HCT116 (cell line): ENCODE results near the gene GBF1. TPM values are rescaled to one million over a fixed set of nuclear protein-coding genes. Genes with fewer than 3 reads are reported as not detected.
A peak's percentile ranks its signal among the peaks of the same experiment; 100 is the strongest.

ENCODE experiments used
- ATAC-seq: fragments of 200-7000 bp; cut with Tn5 transposase; 2 replicates; pipeline ENCODE4 v1.9.1; 2020; ENCODE audit warnings: mild to moderate bottlenecking, moderate library complexity
- BruUV-seq: library from RNA; stranded (reverse); fragments of 400-500 nt; replicated peaks from 2 replicates; lab custom pipeline; 2021; lab: Mats Ljungman, UMichigan
- CTCF ChIA-PET: fragments of 300-600 bp; sonication (Branson Sonifier 250); formaldehyde crosslinking; loops from one replicate; lab custom pipeline; 2021; ENCODE audit warnings: antibody characterized with exemption; lab: Charles Lee
- POLR2A ChIA-PET: fragments of 300-600, 350-600 bp; sonication (Branson Sonifier 250); formaldehyde crosslinking; loops from one replicate; lab custom pipeline; 2021; ENCODE audit warnings: antibody characterized with exemption; lab: Charles Lee
- RAD21 ChIA-PET, 2 experiments: fragments of 300-600 bp; sonication (Branson Sonifier 250); formaldehyde crosslinking; loops; one replicate each; lab custom pipeline; 2023; ENCODE audit warnings: low total read pairs in 2 of 2; ENCODE audit not compliant: uncharacterized antibody in 2 of 2, unreplicated experiment in 2 of 2, low non-redundant PET in 1 of 2; lab: Charles Lee
- DNase-seq: peaks from one replicate; pipeline ENCODE4 v3.0.0-alpha.2; 2010; ENCODE audit warnings: low read depth, low spot score
- H2AFZ ChIP-seq: fragments of 200-600 bp; shearing (Covaris generic), sonication (generic); 2 replicates; pipeline ENCODE4 v1.6.1; 2017; ENCODE audit warnings: low read depth, mixed run types, mixed read lengths, antibody characterized with exemption, low read length; ENCODE audit not compliant: poor library complexity, severe bottlenecking
- H3K27ac ChIP-seq: 2 replicates; pipeline ENCODE4 v1.5.1; 2012; ENCODE audit warnings: low read depth, low read length
- H3K27me3 ChIP-seq: fragments of 200-600 bp; sonication (generic); 2 replicates; pipeline ENCODE4 v1.6.1; 2016; ENCODE audit warnings: mixed run types, low read length, mixed read lengths; ENCODE audit not compliant: insufficient read depth
- H3K36me3 ChIP-seq, 2 experiments: fragments of 200-500 bp in 1 of 2; fragments of 200-600 bp in 1 of 2; sonication (Bioruptor generic) in 1 of 2; sonication (generic) in 1 of 2; 2 replicates each; pipeline versions ENCODE4 v1.5.1 to v1.6.1; 2014 to 2016; ENCODE audit warnings: low read length in 2 of 2, inconsistent platforms in 1 of 2, mixed read lengths in 1 of 2, mixed run types in 1 of 2; ENCODE audit not compliant: insufficient read depth in 2 of 2, control insufficient read depth in 1 of 2
- H3K4me1 ChIP-seq, 2 experiments: fragments of 200-600 bp in 1 of 2; sonication (generic) in 1 of 2; 2 replicates each; pipeline versions ENCODE4 v1.5.1 to v1.6.1; 2012 to 2017; ENCODE audit warnings: low read length in 2 of 2, inconsistent platforms in 1 of 2, mild to moderate bottlenecking in 1 of 2, mixed read lengths in 1 of 2, mixed run types in 1 of 2, moderate library complexity in 1 of 2; ENCODE audit not compliant: insufficient read depth in 2 of 2, control insufficient read depth in 1 of 2
- H3K4me2 ChIP-seq: fragments of 200-600 bp; sonication (generic); 2 replicates; pipeline ENCODE4 v1.6.1; 2017; ENCODE audit warnings: mixed run types, low read length, mixed read lengths
- H3K4me3 ChIP-seq, 2 experiments: fragments of 200-600 bp in 1 of 2; sonication (generic) in 1 of 2; replicated peaks in 1 of 2; 2 replicates each; pipeline ENCODE4 v1.5.1; 2011 to 2016; ENCODE audit warnings: low read length in 2 of 2, control low read depth in 1 of 2, low read depth in 1 of 2, mild to moderate bottlenecking in 1 of 2, mixed read lengths in 1 of 2, mixed run types in 1 of 2
- H3K79me2 ChIP-seq: fragments of 200-600 bp; sonication (generic); 2 replicates; pipeline ENCODE4 v1.6.1; 2017; ENCODE audit warnings: mild to moderate bottlenecking, mixed run types, low read length, moderate library complexity, mixed read lengths; ENCODE audit not compliant: insufficient read depth
- H3K9ac ChIP-seq: fragments of 200-600 bp; sonication (generic); 2 replicates; pipeline ENCODE4 v1.6.1; 2016; ENCODE audit warnings: low read length, mixed read lengths
- H3K9me2 ChIP-seq: fragments of 200-600 bp; sonication (generic), shearing (Covaris generic); 2 replicates; pipeline ENCODE4 v1.6.1; 2017; ENCODE audit warnings: mixed run types, mild to moderate bottlenecking, moderate library complexity; ENCODE audit not compliant: insufficient read depth
- H3K9me3 ChIP-seq, 2 experiments: fragments of 200-500 bp in 1 of 2; fragments of 200-600 bp in 1 of 2; sonication (Bioruptor generic) in 1 of 2; sonication (generic) in 1 of 2; 2 replicates each; pipeline ENCODE4 v1.6.1; 2014 to 2017; ENCODE audit warnings: low read length in 2 of 2, mixed read lengths in 2 of 2, inconsistent platforms in 1 of 2, low read depth in 1 of 2, mild to moderate bottlenecking in 1 of 2, mixed run types in 1 of 2, moderate library complexity in 1 of 2; ENCODE audit not compliant: control insufficient read depth in 1 of 2, insufficient read depth in 1 of 2
- H4K20me1 ChIP-seq: fragments of 200-600 bp; sonication (generic), shearing (Covaris generic); 2 replicates; pipeline ENCODE4 v1.6.1; 2017; ENCODE audit warnings: mixed run types, mild to moderate bottlenecking, moderate library complexity; ENCODE audit not compliant: insufficient read depth
- CBX3 ChIP-seq: IDR thresholded peaks from 2 replicates; pipeline ENCODE4 v1.6.1; 2012; ENCODE audit warnings: low read depth
- EGR1 ChIP-seq: IDR thresholded peaks from 2 replicates; pipeline ENCODE4 v1.6.1; 2012; ENCODE audit warnings: low read depth
- ELF1 ChIP-seq: IDR thresholded peaks from 2 replicates; pipeline ENCODE4 v1.6.1; 2012; ENCODE audit warnings: low read depth, borderline replicate concordance
- EZH2 ChIP-seq: fragments of 200-600 bp; sonication (generic); IDR thresholded peaks from 2 replicates; pipeline ENCODE4 v1.6.1; 2017; ENCODE audit warnings: antibody characterized with exemption, mixed run types
- EZH2phosphoT487 ChIP-seq: fragments of 200-600 bp; IDR thresholded peaks from 2 replicates; pipeline ENCODE4 v1.6.1; 2018; ENCODE audit warnings: antibody characterized with exemption, borderline replicate concordance
- FOSL1 ChIP-seq: IDR thresholded peaks from 2 replicates; pipeline ENCODE4 v1.6.1; 2012; ENCODE audit warnings: low read depth
- JUND ChIP-seq: IDR thresholded peaks from 2 replicates; pipeline ENCODE4 v1.6.1; 2012
- POLR2A ChIP-seq: IDR thresholded peaks from 2 replicates; pipeline ENCODE4 v1.7.0; 2011; ENCODE audit warnings: borderline replicate concordance; ENCODE audit not compliant: insufficient read depth, insufficient read length; ENCODE audit errors: extremely low read depth
- POLR2AphosphoS5 ChIP-seq: IDR thresholded peaks from 2 replicates; pipeline ENCODE4 v1.6.1; 2011; ENCODE audit warnings: mild to moderate bottlenecking, low read depth, low read length, moderate library complexity
- SIN3A ChIP-seq: IDR thresholded peaks from 2 replicates; pipeline ENCODE4 v1.6.1; 2012; ENCODE audit warnings: low read depth
- TCF7L2 ChIP-seq: IDR thresholded peaks from 2 replicates; pipeline ENCODE4 v1.7.0; 2011; ENCODE audit warnings: borderline replicate concordance, inconsistent platforms; ENCODE audit not compliant: insufficient read depth, insufficient read length; ENCODE audit errors: extremely low read depth
- YY1 ChIP-seq: IDR thresholded peaks from 2 replicates; pipeline ENCODE4 v1.6.1; 2011; ENCODE audit warnings: low read length, low read depth, moderate library complexity, mild to moderate bottlenecking; ENCODE audit not compliant: insufficient replicate concordance; ENCODE audit errors: extremely low read depth
- ZFX ChIP-seq: fragments of 450-650 bp; IDR thresholded peaks from 2 replicates; pipeline ENCODE4 v1.6.1; 2017
- intact Hi-C: fragments of 100-400 bp; cut with micrococcal nuclease; formaldehyde crosslinking; loops from 2 replicates; pipeline ENCODE4 v1.10.0; 2022
- total RNA-seq: library from RNA; stranded (reverse); gene quantifications from one replicate; pipeline ENCODE4 v1.2.1, GENCODE V29; 2021; ENCODE audit not compliant: unreplicated experiment
- TF ChIP-seq, protein P1 (sequence below): IDR thresholded peaks from 2 replicates; pipeline ENCODE4 v1.6.1; 2012

GBF1 gene
- total RNA-seq, 1 experiment from 2014 or later, result 58.9 TPM

DNA sequence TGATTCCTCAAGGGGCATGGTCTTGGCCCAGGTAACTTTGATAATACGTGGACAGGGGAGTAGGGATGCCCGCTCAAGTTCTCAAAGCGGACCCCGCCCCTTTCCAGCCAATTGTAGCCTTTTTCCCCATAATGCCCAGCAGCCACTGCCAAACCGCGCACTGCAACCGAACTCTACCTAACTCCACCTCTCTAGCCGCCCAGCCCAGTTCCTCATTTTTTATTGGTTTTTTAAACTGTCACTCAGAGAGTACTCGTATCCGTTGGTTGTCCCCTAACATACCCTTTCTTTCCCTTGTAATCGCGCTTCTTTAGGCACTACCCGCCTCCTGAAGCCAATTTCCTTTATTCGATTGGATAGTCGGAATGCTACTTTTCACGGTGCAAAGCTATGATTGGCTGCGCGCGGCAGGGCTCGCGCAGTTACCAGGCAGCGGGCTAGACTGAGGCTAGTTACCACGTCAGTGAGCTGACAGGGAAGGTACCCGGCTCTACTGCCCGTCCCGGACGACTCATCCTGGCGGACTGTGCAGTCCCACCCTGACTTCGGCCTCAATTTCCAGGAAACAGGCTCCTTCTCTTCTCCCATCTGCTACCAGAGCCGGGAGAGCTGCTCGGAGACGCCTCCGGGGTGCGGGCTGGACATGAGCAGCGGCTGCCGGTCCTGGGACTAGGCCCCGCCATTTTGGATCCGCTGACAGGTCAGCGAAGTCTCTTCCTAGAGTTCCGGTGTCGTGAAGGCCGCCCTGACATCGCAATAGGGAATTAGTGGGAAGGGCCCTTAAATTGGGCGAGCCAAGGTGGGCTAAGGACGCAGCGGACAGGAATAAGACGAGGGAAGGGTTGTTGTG lies at the start of gene GBF1 (continued):
- peak; percentile 92 for TF ChIP-seq YY1
- no peak for TF ChIP-seq SIN3A
- TF ChIP-seq JUND, result no peak
- TF ChIP-seq ZFX, result peak; percentile 58; the same call in 1 of the 2 replicates
- no peak for TF ChIP-seq EGR1
- TF ChIP-seq EZH2phosphoT487, result no peak
- TF ChIP-seq EZH2, result no peak
- TF ChIP-seq POLR2A, result peak; percentile 87
- TF ChIP-seq, all 23 proteins: peak for 6

DNA sequence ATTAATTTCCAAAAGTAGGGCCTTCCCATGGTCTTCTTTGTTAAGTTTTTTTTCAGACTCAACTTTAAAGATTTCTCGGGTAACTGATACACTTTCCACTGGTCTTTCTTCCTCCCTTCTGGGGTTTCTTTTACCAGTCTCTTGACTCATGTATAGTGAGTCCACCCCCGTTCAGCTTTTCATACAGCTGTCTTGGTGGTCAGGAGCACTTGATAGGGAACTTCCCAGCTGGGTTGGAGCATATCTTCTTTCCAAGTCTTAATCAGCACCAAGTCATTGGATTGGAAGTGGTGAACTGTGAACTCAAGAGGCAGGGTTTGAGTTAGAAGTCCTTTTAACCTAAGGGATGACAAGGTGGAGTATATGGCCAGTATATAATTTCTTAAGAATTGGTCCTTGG lies 48.4 kb upstream of the GBF1 start:
- intact Hi-C loops, result no loop called here
- Histone ChIP-seq H3K36me3 (peaks cover 0 to 5% of the 10 kb centered on the region in 2 experiments; a peak in 1 of 4 replicates), H4K20me1 (no peaks in the 10 kb centered on the region), H3K9ac (no peak overlapping the region), H3K27me3 (no peaks in the 10 kb centered on the region), H3K79me2 (no peaks in the 10 kb centered on the region), H3K27ac (no peak overlapping the region), H2AFZ (no peak overlapping the region), H3K4me2 (no peak overlapping the region), H3K9me3 (peaks cover 4 to 9% of the 10 kb centered on the region in 2 experiments; a peak in 2 of 4 replicates), H3K9me2 (no peaks in the 10 kb centered on the region), H3K4me3 (no peak overlapping the region), H3K4me1 (peaks cover 10 to 15% of the 10 kb centered on the region in 2 experiments; a peak in 3 of 4 replicates)
- BruUV-seq, result no TSS peak
- POLR2A ChIA-PET, result no interaction called here
- RAD21 ChIA-PET, result no interaction called here
- DNase-seq (no peak), ATAC-seq (no peak)
- TF ChIP-seq SIN3A (no peak), EZH2phosphoT487 (no peak), POLR2AphosphoS5 (no peak), JUND (no peak), EZH2 (no peak), FOSL1 (no peak), TCF7L2 (no peak), ELF1 (no peak), CBX3 (no peak), POLR2A (no peak)
- TF ChIP-seq, protein P1, sequence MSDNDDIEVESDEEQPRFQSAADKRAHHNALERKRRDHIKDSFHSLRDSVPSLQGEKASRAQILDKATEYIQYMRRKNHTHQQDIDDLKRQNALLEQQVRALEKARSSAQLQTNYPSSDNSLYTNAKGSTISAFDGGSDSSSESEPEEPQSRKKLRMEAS, result no peak
- CTCF ChIA-PET, result no interaction called here
